Chondrocyte (in vitro differentiated cells): ENCODE results near the gene DCST1. TPM values are rescaled to one million over a fixed set of nuclear protein-coding genes. Genes with fewer than 3 reads are reported as not detected.

ENCODE experiments used
- DNase-seq: peaks from one replicate; pipeline ENCODE4 v3.0.0; 2021; ENCODE audit warnings: mixed read lengths, low spot score
- H3K27ac Mint-ChIP-seq: one replicate; pipeline ENCODE4 v1.8.0; 2021; ENCODE audit warnings: mild to moderate bottlenecking, moderate library complexity, mixed read lengths; ENCODE audit not compliant: unreplicated experiment
- H3K27me3 Mint-ChIP-seq: 2 replicates; pipeline ENCODE4 v1.8.0; 2021; ENCODE audit warnings: low read depth, mixed read lengths
- H3K36me3 Mint-ChIP-seq: 2 replicates; pipeline ENCODE4 v1.8.0; 2021; ENCODE audit warnings: low read depth, mixed read lengths
- H3K4me1 Mint-ChIP-seq: 2 replicates; pipeline ENCODE4 v1.8.0; 2021; ENCODE audit warnings: low read depth, mild to moderate bottlenecking, mixed read lengths
- H3K4me3 Mint-ChIP-seq: one replicate; pipeline ENCODE4 v1.8.0; 2021; ENCODE audit warnings: mild to moderate bottlenecking, moderate library complexity, mixed read lengths; ENCODE audit not compliant: unreplicated experiment
- H3K9me3 Mint-ChIP-seq: 2 replicates; pipeline ENCODE4 v1.8.0; 2021; ENCODE audit warnings: low read depth, mixed read lengths
- total RNA-seq: library from RNA; stranded (reverse); gene quantifications from 3 replicates; pipeline ENCODE4 v1.2.1, GENCODE V29; 2021
- TF ChIP-seq, protein P1 (sequence below): fragments of 200-600 bp; sonication (generic); IDR thresholded peaks from 2 replicates; pipeline ENCODE4 v1.5.0; 2021; ENCODE audit warnings: antibody characterized with exemption, mild to moderate bottlenecking, moderate library complexity

Gene DCST1
- total RNA-seq, 1 donor from 2014 or later, result not detected

DNA sequence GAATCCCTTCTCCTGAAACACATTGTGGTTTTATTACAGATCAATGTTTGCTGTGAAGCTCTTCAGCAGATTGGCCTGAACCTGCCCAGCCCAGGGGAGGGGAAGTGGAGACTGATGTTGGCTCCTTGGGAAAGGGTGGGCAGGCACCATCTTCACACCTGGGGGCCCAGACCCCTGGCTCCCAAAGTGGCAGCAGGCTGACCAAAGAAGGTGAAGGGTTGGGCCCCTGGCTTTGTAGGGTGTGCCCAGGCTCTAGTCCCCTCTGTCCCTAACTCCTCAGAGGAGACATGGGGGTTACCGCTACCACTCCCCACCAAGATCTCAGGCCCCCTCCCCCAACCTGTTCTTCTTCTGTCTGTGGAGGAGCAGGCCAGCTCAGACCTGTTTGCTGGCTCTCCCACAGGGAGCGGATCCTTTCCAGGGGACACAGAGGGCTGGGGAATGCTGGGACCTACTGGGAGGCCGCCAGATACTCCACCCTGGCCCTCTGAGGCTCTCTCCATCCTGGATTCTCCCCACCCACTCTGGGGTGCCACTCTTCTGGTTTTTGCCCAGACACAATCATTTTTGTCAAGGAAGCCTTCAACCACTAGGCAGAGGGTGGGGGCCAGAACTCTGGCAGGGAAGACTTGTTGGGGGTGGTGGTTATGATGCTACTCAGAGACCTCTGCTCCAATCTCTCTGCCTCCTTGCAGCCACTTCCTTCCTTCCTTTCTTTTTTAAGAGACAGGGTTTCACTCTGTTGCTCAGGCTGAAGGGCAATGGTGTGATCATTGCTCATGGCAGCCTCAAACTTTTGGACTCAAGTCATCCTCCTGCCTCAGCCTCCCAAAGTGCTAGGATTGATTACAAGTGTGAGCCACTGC is 40.0 kb downstream of the DCST1 start:
- Mint-ChIP-seq H3K9me3 (no peaks in the 10 kb centered on the region), H3K27me3 (no peaks in the 10 kb centered on the region), H3K4me1 (peaks cover 9% of the 10 kb centered on the region), H3K4me3 (no peak overlapping the region), H3K36me3 (peaks cover 3% of the 10 kb centered on the region), H3K27ac (no peak overlapping the region)
- TF ChIP-seq, protein P1, sequence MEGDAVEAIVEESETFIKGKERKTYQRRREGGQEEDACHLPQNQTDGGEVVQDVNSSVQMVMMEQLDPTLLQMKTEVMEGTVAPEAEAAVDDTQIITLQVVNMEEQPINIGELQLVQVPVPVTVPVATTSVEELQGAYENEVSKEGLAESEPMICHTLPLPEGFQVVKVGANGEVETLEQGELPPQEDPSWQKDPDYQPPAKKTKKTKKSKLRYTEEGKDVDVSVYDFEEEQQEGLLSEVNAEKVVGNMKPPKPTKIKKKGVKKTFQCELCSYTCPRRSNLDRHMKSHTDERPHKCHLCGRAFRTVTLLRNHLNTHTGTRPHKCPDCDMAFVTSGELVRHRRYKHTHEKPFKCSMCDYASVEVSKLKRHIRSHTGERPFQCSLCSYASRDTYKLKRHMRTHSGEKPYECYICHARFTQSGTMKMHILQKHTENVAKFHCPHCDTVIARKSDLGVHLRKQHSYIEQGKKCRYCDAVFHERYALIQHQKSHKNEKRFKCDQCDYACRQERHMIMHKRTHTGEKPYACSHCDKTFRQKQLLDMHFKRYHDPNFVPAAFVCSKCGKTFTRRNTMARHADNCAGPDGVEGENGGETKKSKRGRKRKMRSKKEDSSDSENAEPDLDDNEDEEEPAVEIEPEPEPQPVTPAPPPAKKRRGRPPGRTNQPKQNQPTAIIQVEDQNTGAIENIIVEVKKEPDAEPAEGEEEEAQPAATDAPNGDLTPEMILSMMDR, result no peak
- no peak for DNase-seq

DNA sequence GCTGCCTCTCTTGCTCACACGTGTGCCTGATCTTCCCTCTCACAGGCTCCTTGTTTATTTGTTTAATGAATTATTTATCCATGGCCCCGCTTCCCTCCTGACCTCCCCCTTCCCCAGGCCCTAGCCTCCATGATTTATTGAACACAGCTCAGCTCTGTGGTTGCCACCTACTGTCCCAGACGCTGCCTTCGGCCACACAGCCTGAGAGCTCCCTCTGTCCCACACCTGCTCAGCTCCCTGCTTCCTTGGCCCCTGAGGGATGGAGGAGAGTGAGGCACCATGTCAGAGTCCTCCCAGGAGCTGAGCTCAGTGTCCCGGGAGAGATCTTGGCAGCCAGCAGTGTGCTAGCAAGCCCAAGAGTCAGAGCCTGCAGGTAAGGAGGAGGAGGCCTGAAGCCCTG is 41.9 kb downstream of the DCST1 start:
- peaks cover 5% of the 10 kb centered on the region for H3K27me3 Mint-ChIP-seq
- H3K9me3 Mint-ChIP-seq, result no peaks in the 10 kb centered on the region
- DNase-seq, result no peak
- TF ChIP-seq, protein P1, result no peak
- H3K4me1 Mint-ChIP-seq, result peaks cover 18% of the 10 kb centered on the region
- peaks cover 1% of the 10 kb centered on the region for H3K36me3 Mint-ChIP-seq
- H3K4me3 Mint-ChIP-seq, result no peak overlapping the region
- H3K27ac Mint-ChIP-seq, result no peak overlapping the region

DNA sequence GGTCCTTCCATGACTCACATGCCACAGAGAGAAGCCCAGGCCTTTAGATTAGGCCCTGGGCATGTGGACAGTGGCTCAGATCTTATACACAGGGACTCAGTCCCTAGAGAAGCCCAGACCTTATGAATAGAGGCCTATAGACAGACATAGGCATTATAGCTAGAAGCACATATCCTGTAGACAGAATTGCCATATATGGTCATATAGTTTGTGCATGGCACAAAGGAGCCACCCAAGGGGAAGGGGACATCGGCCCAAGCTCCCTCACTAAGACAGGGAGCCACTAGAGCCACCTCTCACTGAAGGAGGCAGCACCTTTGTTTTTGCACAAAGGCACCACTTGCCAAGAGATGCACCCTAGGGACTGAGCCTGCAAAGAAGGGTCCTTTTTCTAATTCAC is 42.7 kb downstream of the DCST1 start:
- H3K4me1 Mint-ChIP-seq, result peaks cover 20% of the 10 kb centered on the region
- H3K9me3 Mint-ChIP-seq, result no peaks in the 10 kb centered on the region
- TF ChIP-seq, protein P1, result no peak

DNA sequence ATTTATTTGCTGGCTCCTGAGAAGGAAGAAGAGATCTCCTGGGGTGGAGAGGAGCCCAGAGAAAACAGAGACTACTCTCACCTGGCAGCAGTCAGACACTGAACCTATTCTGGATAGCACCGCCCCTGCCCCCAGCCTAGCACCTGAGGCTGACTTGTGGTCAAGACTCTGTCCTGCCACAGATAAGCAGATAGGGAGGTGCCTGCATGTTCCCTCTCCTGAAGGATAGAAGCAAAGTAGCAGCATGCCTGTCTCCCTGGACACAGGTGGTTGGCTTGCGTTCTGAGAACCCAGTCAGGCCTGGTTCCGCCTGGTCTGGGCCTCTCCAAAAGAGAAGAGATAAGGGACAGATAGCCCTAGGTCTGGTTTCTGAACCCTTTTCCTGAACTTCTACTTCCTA is 43.7 kb downstream of the DCST1 start:
- no peak for DNase-seq
- H3K27me3 Mint-ChIP-seq, result peaks cover 16% of the 10 kb centered on the region
- H3K36me3 Mint-ChIP-seq, result peaks cover 5% of the 10 kb centered on the region
- TF ChIP-seq, protein P1, result no peak
- H3K27ac Mint-ChIP-seq, result no peak overlapping the region
- peaks cover 23% of the 10 kb centered on the region for H3K4me1 Mint-ChIP-seq
- H3K4me3 Mint-ChIP-seq, result no peak overlapping the region
- no peaks in the 10 kb centered on the region for H3K9me3 Mint-ChIP-seq

More for the DNA sequence above, 42.7 kb downstream of the DCST1 start:
- DNase-seq, result no peak
- H3K27ac Mint-ChIP-seq, result no peak overlapping the region
- H3K4me3 Mint-ChIP-seq, result no peak overlapping the region
- H3K36me3 Mint-ChIP-seq, result peaks cover 2% of the 10 kb centered on the region
- peaks cover 9% of the 10 kb centered on the region for H3K27me3 Mint-ChIP-seq

DNA sequence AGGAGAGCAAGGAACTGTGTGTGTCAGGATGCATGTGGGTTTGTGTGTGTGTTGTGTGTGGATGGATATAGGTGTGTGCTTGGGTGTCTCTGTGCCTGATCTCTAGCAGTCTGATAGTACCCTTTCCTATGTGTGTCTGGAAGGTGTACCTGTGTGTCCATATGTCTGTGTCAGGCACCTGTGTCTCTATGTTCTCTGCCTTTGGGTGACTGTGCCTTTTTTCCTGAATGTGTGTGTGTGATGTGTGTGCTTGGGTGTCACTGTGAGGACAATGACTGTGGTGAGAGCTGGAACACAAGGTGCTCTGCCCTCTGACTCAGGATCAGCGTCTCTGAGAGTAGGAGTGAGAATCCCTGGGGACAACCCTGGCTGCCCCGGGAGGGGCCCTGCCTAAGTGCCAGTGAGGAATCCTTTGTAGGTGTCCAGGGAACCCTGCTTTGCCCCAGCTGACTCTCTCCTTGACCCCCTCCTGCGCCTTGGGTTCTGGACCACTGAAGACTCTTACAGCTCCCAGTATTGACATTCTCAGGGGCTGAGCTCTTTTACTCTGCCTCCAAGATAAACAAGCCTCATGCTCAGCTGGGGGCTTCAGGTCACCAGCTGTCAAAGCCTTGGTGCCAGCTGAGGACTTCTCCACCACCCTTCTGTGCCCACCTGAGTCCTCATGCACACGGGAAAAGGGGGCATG is 44.3 kb downstream of the DCST1 start:
- Mint-ChIP-seq H3K36me3 (peaks cover 5% of the 10 kb centered on the region), H3K27ac (no peak overlapping the region), H3K27me3 (peaks cover 20% of the 10 kb centered on the region), H3K9me3 (no peaks in the 10 kb centered on the region), H3K4me3 (peak overlapping the region; percentile 52), H3K4me1 (peaks cover 25% of the 10 kb centered on the region)
- TF ChIP-seq, protein P1, result no peak
- no peak for DNase-seq
